ENCODE results near the gene BCL11B. TPM values are rescaled to one million over a fixed set of nuclear protein-coding genes. Genes with fewer than 3 reads are reported as not detected.

BCL11B gene
- total and polyA plus RNA-seq, 12 donors, result 0.03 to 1.9 (median 0.11) TPM; not detected in 2

- DNase-seq (no peak), ATAC-seq (no peak)
- intact Hi-C loops (cut with DNase I), result loop anchor here in 1 of 10 donors (5.0 kb wide), 1 partner anchor 1977 kb away; no protein-coding TSS in a partner anchor
- no peaks in the 10 kb centered on the region for H3K4me1 ChIP-seq
- H3K27me3 ChIP-seq, result peaks cover 0 to 64% (median 33%) of the 10 kb centered on the region in 7 donors
- no peak overlapping the region for H3K4me3 ChIP-seq
- H3K36me3 ChIP-seq, result no peaks in the 10 kb centered on the region
- H3K9me3 ChIP-seq, result no peaks in the 10 kb centered on the region
- 79 to 82% methylated on average over 10 of the region's 10 CpGs for whole genome bisulfite sequencing, 2 donors
- H3K27ac ChIP-seq, result no peak overlapping the region
- TF ChIP-seq, protein P1, sequence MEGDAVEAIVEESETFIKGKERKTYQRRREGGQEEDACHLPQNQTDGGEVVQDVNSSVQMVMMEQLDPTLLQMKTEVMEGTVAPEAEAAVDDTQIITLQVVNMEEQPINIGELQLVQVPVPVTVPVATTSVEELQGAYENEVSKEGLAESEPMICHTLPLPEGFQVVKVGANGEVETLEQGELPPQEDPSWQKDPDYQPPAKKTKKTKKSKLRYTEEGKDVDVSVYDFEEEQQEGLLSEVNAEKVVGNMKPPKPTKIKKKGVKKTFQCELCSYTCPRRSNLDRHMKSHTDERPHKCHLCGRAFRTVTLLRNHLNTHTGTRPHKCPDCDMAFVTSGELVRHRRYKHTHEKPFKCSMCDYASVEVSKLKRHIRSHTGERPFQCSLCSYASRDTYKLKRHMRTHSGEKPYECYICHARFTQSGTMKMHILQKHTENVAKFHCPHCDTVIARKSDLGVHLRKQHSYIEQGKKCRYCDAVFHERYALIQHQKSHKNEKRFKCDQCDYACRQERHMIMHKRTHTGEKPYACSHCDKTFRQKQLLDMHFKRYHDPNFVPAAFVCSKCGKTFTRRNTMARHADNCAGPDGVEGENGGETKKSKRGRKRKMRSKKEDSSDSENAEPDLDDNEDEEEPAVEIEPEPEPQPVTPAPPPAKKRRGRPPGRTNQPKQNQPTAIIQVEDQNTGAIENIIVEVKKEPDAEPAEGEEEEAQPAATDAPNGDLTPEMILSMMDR (IDR thresholded peaks at IDR 0.05), result no peak
Measured at GRCh38 chr14:99125113-99125512, 146.9 kb downstream of the BCL11B start.

- intact Hi-C loops (cut with DNase I), result loop anchor here in 1 of 10 donors (5.0 kb wide), 1 partner anchor 1978 kb away; no protein-coding TSS in a partner anchor
- H3K27ac ChIP-seq, result no peak overlapping the region
- peaks cover 0 to 69% (median 38%) of the 10 kb centered on the region in 7 donors for H3K27me3 ChIP-seq
- ATAC-seq, result no peak
- TF ChIP-seq, protein P1 (IDR thresholded peaks at IDR 0.05), result no peak
- no peaks in the 10 kb centered on the region for H3K4me1 ChIP-seq
- DNase-seq, result peak in 1 of 2 donors; percentile 1
- H3K4me3 ChIP-seq, result no peak overlapping the region
- H3K36me3 ChIP-seq, result no peaks in the 10 kb centered on the region
- no peaks in the 10 kb centered on the region for H3K9me3 ChIP-seq
- 83 to 84% methylated on average over 10 of the region's 10 CpGs for WGBS, 2 donors
Measured at GRCh38 chr14:99124482-99125105, 147.4 kb downstream of the BCL11B start.

DNA sequence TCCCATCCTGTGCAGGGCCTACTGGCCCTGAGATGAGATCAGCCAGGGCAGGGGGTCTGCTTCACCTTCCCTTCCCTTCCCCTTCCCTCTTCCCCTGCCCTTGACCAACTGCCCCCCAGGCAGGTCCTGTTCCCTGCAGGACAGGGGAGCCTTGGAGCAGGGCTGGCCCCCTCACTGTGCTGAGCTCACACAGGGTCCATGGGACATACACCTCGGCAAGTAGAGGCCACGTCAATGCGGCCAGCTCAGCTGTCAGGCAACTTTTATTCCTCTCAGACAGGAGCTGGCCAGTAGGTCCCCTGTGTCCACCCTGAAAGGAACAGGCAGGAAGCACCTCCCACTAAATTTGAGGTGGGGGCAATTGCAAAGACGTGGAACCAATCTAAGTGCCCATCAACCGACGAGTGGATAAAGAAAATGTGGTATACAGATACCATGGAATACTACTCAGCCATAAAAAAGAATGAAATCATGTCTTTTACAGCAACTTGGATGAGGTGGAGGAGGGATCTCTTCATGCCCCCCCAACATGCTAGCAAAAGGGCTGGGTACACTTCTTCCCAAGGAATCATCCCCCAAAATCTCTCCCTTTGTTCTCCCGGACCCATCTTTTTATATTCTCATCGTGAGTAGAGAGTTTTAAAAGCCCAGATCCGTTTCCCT is 148.7 kb downstream of the BCL11B start:
- H3K4me3 ChIP-seq, result no peak overlapping the region
- H3K4me1 ChIP-seq, result no peaks in the 10 kb centered on the region
- ATAC-seq (no peak), DNase-seq (no peak)
- 85 to 87% methylated on average over 9 of the region's 9 CpGs for WGBS, 2 donors
- intact Hi-C loops (cut with DNase I), result no loop called here
- no peak overlapping the region for H3K27ac ChIP-seq
- H3K27me3 ChIP-seq, result peaks cover 8 to 73% (median 42%) of the 10 kb centered on the region in 7 donors
- H3K36me3 ChIP-seq, result no peaks in the 10 kb centered on the region
- TF ChIP-seq, protein P1 (IDR thresholded peaks at IDR 0.05), result no peak
- no peaks in the 10 kb centered on the region for H3K9me3 ChIP-seq

GRCh38 chr14:99122521-99123125 is 149.4 kb downstream of the BCL11B start:
- DNase-seq, result peak in 1 of 2 donors; percentile 1
- Histone ChIP-seq H3K4me3 (no peak overlapping the region), H3K36me3 (no peaks in the 10 kb centered on the region), H3K27me3 (peaks cover 8 to 80% (median 50%) of the 10 kb centered on the region in 7 donors), H3K27ac (no peak overlapping the region), H3K9me3 (no peaks in the 10 kb centered on the region), H3K4me1 (no peaks in the 10 kb centered on the region)
- no peak for ATAC-seq
- intact Hi-C loops (cut with DNase I), result no loop called here
- WGBS, 2 donors, result 73 to 77% methylated on average over 18 of the region's 18 CpGs
- TF ChIP-seq, protein P1 (IDR thresholded peaks at IDR 0.05), result no peak

All from heart right ventricle (tissue), 16 donors.